Activated T-cell treated with anti-CD3 and anti-CD28 coated beads, Interleukin-2, amount 50 U/mL, for 1 hour (primary cell): ENCODE data around the gene MYH6.
"Not testable (repeated sequence)": the region's sequence is repeated elsewhere in the genome, so short reads cannot be mapped to it uniquely, and the experiment has no call there.

Experiments used
- DNase-seq: peaks from one replicate; pipeline ENCODE4 v3.0.0-alpha.2; 2020

Gene MYH6

DNA sequence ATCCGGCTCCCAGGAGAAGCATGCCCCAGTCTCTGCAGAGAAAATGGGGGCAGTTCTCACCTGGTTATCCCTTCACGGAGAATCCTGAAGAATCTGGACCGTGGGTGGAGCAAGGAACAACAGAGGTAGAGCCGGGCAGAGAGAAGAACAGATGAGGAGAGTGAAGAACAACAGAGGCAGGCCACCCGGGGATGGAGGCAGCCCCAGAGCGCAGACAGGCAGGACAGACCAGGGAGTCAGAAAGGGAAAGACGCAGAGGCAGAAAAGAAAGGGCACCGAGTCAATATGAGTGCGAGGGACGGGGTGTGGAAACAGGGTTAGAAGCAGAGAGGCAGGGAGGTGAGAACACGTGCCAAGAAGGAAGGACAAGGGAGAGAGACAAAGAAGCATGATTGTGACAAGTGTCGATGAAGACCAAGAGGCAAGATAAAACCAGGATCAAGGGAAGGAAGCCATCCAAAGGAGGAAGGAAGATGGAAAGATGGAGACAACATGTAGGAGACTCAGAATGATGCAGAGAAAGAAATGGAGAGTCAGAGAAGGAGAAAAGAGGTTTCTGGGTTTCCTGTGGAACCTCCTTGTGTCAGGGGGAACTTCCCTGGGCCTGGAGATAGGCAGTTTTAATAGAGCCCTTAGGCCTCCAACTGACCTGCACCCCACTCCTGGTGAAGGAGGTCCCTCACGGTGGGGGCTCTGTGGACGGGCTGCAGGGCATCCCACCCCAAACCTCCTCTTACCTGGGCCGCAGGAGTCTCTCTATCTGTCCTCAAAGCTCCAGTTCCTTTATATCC, at the start of gene MYH6:
Gene MYH6, minus strand, starts transcription at position 758 of the 791 bp plus-strand sequence. CDS start 1,050 bp downstream, outside the sequence.
- DNase-seq, result no peak

- not testable (repeated sequence) for DNase-seq
These were observed 49.0 kb upstream of the MYH6 start for GRCh38 chr14:23456883-23457586.

DNA sequence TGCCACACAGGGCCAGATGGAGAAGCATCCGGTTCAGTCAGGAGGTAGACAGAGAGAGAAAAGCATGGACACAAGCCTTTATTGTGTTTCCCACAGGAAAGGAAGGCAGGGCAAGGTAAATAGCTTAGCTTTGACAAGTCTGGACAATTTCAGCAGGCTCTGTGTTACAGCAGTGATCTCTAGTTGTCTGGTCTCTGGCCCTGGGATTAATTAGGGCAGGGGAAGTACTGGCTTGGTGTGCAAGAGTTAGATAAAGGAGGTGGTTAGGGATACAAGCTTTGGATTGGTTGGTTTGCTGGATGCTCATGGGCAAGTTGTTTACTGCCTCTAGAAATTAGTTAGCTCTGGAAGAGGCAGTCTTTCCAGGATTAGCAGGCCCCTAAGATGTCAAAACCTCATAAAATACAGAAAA, 46.4 kb upstream of the MYH6 start:
- DNase-seq, result no peak

DNA sequence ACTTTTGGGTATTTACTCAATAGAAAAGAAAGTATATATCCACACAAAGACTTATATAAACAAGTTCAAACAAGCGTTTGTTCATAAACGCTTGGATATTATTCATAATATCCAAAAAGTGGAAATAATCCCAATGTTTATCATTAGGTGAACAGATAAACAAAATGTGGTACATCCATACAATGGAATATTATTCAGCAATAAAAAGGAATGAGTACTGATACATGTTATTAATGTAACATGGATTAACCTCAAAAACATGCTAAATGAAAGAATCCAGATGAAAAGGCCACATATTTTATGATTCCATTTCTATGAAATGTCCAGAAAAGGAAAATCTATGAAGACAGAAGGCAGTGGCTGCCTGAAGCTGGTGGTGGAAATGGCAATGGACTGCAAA, 44.2 kb upstream of the MYH6 start:
- DNase-seq, result no peak

GRCh38 chr14:23450379-23450778, 42.3 kb upstream of the MYH6 start:
- DNase-seq, result no peak

DNA sequence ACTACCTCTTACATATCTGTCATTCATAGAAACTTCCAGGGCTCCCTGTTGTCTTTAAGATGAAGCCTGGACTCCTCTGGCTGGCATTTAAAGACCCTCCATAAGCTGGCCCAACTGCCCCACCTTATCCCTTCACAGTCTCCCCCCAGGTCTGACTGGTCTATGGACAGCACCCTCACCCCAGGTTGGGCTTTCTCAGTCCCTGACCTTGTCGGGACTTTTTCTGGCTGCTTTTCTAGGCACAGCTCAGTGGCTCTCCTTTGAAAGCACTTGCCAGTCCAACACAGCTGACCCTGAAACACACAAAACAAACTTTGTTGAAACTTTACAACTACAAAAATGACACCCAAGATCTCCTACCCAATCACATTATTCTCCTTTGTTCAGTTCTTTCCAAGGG, 41.2 kb upstream of the MYH6 start:
- DNase-seq, result no peak

DNA sequence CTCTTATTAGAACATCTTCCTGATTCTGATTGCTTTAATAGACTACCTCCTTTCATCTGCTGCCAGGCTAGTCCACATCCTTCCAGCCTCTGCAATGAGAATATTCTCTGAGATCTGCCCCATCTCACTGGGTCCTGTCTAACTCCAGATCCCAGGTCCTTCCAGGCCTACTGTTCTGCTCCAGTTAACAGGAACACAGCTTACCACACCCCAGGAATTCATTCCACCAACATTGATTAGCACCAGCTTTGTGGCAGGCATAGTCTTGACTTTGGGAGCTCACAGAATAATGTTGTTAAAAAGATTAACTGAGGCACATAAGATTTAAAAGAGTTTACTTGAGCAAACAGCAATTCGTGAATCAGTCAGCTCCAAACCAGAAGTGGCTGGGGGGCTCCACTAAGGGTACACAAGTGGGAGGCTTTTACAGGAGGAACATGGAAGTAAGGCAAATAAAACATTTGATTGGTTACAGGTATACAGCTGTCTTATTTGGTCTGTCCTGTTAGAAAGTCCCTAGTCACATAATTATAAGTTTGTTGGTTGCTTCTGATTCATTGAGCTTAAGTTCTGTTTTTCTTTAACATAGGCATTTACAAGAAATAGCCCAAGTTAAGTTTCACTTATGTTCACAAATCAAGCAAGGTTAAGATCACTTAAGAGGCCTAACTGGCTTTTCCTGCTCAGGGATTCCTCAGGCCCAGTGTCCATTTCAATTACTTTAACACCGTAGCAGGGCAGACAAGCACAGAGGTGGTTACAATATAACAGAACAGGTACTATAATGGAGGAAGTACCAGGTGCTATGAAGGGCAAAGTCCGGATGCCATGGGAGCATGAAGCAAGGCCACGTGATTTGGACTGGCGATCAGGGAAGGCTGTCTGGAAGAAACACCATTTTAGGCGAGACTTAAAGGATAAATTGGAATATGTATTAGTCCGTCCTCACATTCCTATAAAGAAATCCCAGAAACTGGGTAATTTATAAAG, 39.6 kb upstream of the MYH6 start:
- DNase-seq, result no peak

DNA sequence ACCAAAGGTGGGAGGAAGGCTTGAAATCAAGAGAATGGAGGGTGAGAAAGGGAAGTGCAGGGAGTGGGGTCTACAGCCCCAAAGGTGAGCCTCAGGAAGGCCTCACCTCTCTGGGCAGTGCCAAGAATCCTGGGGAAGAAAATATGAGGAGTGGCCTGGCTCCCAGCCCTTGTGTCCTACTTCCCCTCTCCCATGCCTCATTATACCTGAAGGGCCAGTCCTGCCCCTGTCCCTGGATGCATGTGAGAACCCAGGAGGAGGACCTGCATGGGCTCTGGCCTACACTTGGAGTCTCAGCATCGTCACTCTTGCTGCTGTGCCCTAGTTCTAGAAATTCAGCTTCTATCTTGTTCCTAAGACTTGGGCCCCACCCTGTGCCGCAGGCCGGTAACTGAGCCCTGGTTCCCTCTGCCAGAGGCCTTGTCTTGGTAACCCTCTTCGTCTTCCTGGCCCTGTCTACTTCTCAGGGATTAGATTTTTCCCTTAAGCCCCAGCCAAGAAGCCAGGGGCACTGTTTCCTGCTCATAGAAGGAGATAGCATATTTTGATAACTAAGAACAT, 38.3 kb upstream of the MYH6 start:
- no peak for DNase-seq

DNA sequence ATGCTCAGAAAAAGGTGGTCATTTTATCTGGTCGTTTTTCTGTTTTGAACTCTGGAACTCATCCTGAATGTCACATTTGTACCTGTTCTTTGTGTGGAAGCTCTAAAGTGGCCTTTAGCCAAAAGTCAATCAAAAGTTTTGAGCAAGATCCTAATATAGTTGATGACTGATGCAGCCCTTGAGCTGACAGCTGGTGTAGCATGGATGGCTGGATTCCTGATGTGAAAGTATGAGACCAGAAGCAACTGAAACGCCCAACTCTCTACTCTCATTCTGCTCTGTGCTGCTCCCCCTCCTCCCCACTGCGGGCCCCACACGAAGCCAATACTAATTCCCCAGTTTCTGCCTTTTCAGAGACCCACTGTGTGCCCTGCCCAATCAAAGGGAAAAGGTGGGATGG, 37.7 kb upstream of the MYH6 start:
- no peak for DNase-seq

DNA sequence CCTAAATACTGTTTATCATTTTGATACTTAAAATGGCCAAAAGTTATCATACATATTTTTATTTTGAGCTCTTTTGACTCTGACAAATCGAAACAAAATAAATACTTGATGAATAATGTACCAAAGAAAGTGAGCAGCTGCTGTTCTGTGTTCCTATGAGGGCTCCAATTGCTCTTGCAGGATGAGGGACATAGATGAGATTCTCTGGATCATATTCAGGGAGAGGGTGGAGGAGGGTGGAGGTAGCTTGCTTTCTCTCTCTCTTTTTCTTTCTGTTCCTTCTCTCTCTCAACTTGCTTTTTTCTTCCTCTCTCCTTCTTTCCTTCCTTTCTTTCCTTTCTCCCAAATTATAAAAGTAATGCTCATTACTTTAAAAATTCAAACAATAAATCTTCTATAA, 36.2 kb upstream of the MYH6 start:
- DNase-seq, result no peak

- DNase-seq, result no peak
These were observed 35.8 kb upstream of the MYH6 start for GRCh38 chr14:23443881-23444280.

DNA sequence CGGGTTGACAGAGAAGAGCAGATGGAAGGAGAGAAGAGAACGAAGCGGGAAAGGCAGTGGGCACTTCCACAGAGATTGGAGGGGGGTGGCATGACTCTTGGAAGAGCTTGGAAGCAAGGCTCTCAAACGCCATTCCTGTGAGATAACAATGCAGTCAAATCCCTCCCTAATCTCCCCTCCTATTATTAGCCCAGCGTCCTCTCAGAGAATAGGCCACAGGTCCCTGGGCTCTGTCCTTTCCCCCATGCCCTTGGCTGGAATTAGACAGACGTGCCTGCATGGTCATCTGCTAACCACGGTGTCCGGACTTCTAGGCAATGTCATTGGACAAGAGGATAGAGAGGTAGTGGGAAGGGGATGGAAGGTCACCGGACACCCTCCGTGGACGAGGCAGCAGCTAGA, 35.3 kb upstream of the MYH6 start:
- DNase-seq, result no peak

GRCh38 chr14:23442721-23443356, 34.8 kb upstream of the MYH6 start:
- DNase-seq, result no peak

DNA sequence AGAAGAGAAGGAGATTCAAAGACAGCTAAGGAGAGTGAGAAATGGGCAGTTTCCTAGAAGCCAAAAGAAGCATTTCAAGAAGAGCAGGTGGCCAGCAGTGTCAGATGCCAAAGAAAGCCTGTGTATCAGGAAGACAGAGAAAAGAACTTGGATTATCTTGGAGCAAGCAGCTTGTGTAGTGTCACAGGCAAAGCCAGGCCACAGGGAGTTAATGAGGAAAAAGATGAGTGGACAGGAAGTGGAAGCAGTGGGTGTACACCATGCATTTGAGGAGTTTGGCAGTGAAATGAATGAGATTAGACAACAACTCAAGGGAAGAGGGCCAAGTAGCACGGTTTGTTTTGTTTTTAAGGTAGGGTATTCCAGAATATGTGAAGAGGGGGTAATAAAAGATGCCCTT, 33.0 kb upstream of the MYH6 start:
- DNase-seq, result no peak

DNA sequence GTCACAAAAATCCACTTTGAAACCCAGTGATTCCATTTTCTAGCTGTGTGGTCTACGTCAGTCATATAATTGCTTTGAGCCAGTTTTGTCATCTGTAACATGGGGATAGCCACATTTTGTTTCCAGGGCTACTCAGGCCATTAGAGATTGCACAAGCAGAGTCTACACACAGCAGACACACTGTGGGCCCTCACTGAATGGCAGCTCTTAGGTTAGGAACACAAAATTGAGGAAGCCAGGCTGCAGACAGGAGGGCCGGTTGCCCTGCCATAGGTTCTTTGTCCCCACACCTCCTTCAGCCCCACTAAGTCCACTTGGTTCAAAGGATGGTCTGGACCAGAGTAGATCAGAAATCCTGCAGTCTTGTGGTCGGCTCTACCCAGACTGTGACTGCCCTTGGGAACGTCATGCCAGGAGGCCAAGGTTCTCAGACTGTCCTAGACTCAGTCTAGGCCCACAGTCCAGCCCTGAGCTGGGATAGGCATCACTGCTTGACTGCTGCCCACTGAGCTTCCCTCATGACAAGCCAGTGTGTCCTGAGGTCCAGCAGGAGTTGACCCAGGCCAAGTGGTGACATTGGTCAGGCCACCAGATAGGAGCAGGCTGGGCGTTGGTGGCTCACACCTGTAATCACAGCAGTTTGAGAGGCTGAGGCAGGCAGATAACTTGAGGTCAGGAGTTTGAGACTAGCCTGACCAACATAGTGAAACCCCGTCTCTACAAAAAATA, 31.2 kb upstream of the MYH6 start:
- no peak for DNase-seq

GRCh38 chr14:23438101-23438971, 30.3 kb upstream of the MYH6 start:
- DNase-seq, result no peak

- DNase-seq, result no peak
These were observed 29.3 kb upstream of the MYH6 start for GRCh38 chr14:23437133-23438100.

- DNase-seq, result no peak
These were observed 28.5 kb upstream of the MYH6 start for GRCh38 chr14:23436327-23437132.
